Measurements from ENCODE around the gene WDR72.

WDR72 gene

GRCh38 chr15:53658827-53659555, 100.5 kb downstream of the WDR72 start:
- Mint-ChIP-seq H3K4me1 (no peaks in the 10 kb centered on the region), H3K27me3 (peaks cover 1% of the 10 kb centered on the region), H3K36me3 (no peaks in the 10 kb centered on the region), H3K9me3 (no peaks in the 10 kb centered on the region), H3K4me3 (no peak overlapping the region), H3K27ac (no peak overlapping the region)

DNA sequence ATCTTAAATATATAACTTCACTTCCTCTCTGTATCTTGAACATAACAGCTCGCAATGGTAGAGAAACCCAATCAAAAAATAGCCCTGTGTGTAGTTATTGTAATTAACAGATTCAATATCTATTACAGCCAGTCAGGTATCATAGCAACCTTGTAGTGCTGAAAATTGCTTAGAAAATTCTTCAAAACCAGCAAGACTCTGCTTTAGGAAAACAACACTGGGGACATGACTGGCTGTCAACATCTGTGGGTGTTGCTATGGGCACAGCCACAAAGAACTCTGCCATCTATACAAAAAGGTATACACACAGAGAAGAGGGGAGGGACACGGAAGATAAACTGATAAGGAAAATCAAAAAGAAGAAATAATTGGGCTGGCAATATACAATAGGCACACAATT, 101.2 kb downstream of the WDR72 start:
- Mint-ChIP-seq H3K36me3 (no peaks in the 10 kb centered on the region), H3K27me3 (peaks cover 1% of the 10 kb centered on the region), H3K9me3 (no peaks in the 10 kb centered on the region)

DNA sequence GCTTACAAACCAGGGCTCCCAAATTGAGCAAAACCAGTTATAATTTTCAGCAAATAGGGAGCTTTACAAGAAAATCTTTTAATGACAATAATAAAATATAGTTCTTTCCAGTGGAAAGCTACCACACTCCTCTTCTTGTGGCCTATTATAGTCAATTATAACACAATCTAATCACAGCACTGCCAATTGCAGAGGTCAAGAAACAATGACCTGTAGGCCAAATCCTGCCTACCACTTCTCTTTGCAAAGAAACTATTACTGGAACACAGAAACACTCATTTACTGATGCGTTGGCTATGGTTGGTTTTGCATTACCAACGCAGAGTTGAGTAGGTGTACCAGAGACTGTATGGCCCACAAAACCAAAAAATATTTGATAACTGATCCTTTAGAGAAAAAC, 110.5 kb downstream of the WDR72 start:
- no peaks in the 10 kb centered on the region for H3K9me3 Mint-ChIP-seq
- H3K27ac Mint-ChIP-seq, result no peak overlapping the region
- H3K4me1 Mint-ChIP-seq, result no peaks in the 10 kb centered on the region
- no peaks in the 10 kb centered on the region for H3K36me3 Mint-ChIP-seq
- peaks cover 9% of the 10 kb centered on the region for H3K27me3 Mint-ChIP-seq
- no peak overlapping the region for H3K4me3 Mint-ChIP-seq

More for the DNA sequence above, 101.2 kb downstream of the WDR72 start:
- Mint-ChIP-seq H3K27ac (no peak overlapping the region), H3K4me3 (no peak overlapping the region), H3K4me1 (no peaks in the 10 kb centered on the region)

DNA sequence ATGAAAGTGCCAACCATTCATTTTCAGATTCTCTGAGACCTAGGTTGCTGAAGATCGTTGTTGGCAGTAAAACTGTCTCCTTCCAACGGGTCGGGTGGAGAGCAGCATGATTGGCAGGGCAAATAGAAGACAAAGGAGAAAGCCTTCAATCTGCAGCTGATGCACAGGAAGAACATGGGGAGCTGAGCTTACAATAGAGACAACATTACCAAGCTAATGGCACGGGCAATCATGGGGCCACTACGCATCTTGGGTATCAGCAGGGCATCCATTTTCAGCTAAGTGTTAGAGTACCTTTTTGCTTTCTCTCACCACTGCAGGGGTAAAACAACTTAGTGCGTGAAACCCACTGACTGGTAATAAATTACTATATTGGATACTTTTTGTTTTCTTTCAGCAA, 114.8 kb downstream of the WDR72 start:
- no peaks in the 10 kb centered on the region for H3K36me3 Mint-ChIP-seq
- H3K9me3 Mint-ChIP-seq, result no peaks in the 10 kb centered on the region
- peaks cover 7% of the 10 kb centered on the region for H3K27me3 Mint-ChIP-seq
- no peak overlapping the region for H3K27ac Mint-ChIP-seq
- H3K4me1 Mint-ChIP-seq, result no peaks in the 10 kb centered on the region
- H3K4me3 Mint-ChIP-seq, result no peak overlapping the region

- no peak overlapping the region for H3K27ac Mint-ChIP-seq
- H3K27me3 Mint-ChIP-seq, result peaks cover 2% of the 10 kb centered on the region
- H3K4me3 Mint-ChIP-seq, result no peak overlapping the region
- H3K9me3 Mint-ChIP-seq, result no peaks in the 10 kb centered on the region
- H3K36me3 Mint-ChIP-seq, result no peaks in the 10 kb centered on the region
- H3K4me1 Mint-ChIP-seq, result no peaks in the 10 kb centered on the region
These were observed 124.9 kb downstream of the WDR72 start for GRCh38 chr15:53634517-53635106.

GRCh38 chr15:53627279-53627678, 132.2 kb downstream of the WDR72 start:
- Mint-ChIP-seq H3K4me1 (no peaks in the 10 kb centered on the region), H3K36me3 (no peaks in the 10 kb centered on the region), H3K9me3 (no peaks in the 10 kb centered on the region), H3K27me3 (no peaks in the 10 kb centered on the region), H3K27ac (no peak overlapping the region), H3K4me3 (no peak overlapping the region)

DNA sequence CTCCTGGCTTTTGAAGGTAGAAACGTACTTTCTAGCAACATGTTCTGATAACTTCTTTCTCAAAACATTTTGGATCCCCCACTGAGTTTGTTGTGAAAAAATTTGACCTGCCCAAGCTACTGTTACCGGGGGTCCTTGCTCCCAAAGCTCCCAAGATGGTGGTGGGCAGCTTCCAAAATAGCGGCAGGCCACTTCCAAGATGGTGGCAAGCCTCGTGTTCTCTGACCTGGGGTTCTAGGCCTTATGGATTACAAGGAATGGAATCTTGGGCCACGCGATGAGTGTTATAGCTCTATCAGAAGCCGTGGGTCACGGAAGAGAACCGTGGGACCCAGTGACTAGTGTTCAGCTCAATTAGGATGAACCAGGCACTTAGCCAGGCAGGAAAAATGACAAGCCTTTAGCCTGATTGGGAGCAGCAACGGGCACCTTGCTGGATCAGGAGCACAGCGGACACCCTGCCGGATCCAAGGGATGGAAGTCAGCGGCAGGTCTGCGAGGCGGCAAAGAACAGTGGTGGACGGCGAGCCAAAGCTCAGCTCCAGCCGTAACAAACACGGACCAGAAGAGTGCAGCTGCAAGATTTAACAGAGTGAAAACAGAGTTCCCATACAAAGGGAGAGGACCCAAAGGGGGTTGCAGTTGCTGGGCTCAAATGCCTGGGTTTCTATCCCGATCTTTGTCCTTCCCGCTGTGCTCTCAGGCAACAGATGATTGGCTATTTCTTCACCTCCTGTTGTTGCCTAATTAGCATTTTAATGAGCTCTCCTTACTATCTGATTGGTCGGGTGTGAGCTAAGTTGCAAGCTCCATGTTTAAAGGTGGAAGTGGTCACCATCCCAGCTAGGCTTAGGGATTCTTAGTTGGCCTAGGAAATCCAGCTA, 133.3 kb downstream of the WDR72 start:
- H3K9me3 Mint-ChIP-seq, result peaks cover 11% of the 10 kb centered on the region
- no peak overlapping the region for H3K4me3 Mint-ChIP-seq
- no peak overlapping the region for H3K27ac Mint-ChIP-seq
- H3K4me1 Mint-ChIP-seq, result no peaks in the 10 kb centered on the region
- no peaks in the 10 kb centered on the region for H3K36me3 Mint-ChIP-seq
- H3K27me3 Mint-ChIP-seq, result peaks cover 1% of the 10 kb centered on the region

DNA sequence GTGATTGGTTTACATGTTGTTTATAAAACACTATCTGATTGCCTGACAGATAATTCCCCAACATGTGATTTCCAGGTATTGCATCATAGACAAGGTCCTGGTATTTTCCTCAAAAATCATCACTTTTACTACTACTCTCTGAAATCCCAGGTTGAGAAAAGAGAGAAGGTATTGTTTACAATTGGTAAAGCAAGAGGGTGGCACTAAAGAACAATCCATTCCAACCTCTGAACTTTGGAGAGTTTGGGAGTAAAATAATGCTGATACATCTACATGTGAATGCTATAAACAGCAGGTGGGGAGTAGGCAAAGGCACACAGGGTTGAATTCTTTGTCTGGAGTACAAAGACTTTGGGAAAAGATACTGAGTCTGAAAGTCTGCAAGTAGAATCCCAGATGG, 134.2 kb downstream of the WDR72 start:
- Mint-ChIP-seq H3K9me3 (peaks cover 12% of the 10 kb centered on the region), H3K4me1 (no peaks in the 10 kb centered on the region), H3K36me3 (no peaks in the 10 kb centered on the region), H3K27me3 (peaks cover 1% of the 10 kb centered on the region), H3K4me3 (no peak overlapping the region), H3K27ac (no peak overlapping the region)

GRCh38 chr15:53618461-53618860, 141.0 kb downstream of the WDR72 start:
- Mint-ChIP-seq H3K27me3 (peaks cover 1% of the 10 kb centered on the region), H3K9me3 (peaks cover 12% of the 10 kb centered on the region), H3K27ac (no peak overlapping the region), H3K4me1 (no peaks in the 10 kb centered on the region), H3K36me3 (no peaks in the 10 kb centered on the region), H3K4me3 (no peak overlapping the region)

DNA sequence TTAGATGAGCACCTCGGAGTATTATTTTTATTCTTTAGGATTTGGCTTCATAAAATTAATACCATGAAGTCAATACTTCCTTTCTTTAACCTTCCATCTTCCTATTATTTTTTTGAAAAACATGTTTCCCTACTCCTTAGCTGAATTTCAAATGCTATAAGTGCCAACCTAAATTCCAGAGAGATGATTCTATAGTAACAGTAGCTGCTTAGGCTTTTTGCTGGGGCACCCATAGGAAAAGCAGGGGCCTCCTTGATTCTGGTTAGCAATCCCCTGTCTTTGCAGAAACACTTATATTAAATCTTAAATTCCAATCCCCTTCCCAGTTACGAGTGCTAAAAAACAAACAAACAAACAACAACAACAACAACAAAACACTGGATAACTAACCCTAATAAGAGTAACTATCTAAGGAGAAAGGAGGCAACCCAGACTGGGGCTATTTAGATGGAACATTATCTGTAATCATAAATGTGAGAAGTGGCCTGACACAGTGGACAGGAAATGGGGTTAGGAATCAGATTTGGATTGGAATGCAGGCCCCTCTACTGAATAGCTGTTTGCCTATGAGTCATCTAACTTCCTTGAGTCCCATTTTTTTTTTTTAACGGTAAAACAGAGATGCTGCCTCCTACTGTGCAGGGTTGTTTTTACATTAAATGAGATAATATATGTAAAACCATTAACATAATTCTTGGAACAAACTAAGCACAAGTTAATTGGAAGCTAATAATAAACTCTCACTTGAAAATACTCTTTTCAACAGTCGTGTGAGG, 148.1 kb downstream of the WDR72 start:
- no peak overlapping the region for H3K27ac Mint-ChIP-seq
- H3K4me1 Mint-ChIP-seq, result no peaks in the 10 kb centered on the region
- no peak overlapping the region for H3K4me3 Mint-ChIP-seq
- no peaks in the 10 kb centered on the region for H3K9me3 Mint-ChIP-seq
- no peaks in the 10 kb centered on the region for H3K27me3 Mint-ChIP-seq
- no peaks in the 10 kb centered on the region for H3K36me3 Mint-ChIP-seq

- no peaks in the 10 kb centered on the region for H3K4me1 Mint-ChIP-seq
- no peaks in the 10 kb centered on the region for H3K36me3 Mint-ChIP-seq
- H3K9me3 Mint-ChIP-seq, result no peaks in the 10 kb centered on the region
- H3K27me3 Mint-ChIP-seq, result no peaks in the 10 kb centered on the region
- H3K27ac Mint-ChIP-seq, result no peak overlapping the region
- no peak overlapping the region for H3K4me3 Mint-ChIP-seq
These were observed 168.4 kb downstream of the WDR72 start for GRCh38 chr15:53591041-53591440.

GRCh38 chr15:53590380-53590779, 169.1 kb downstream of the WDR72 start:
- no peak overlapping the region for H3K4me3 Mint-ChIP-seq
- H3K27me3 Mint-ChIP-seq, result no peaks in the 10 kb centered on the region
- H3K27ac Mint-ChIP-seq, result no peak overlapping the region
- H3K4me1 Mint-ChIP-seq, result no peaks in the 10 kb centered on the region
- no peaks in the 10 kb centered on the region for H3K36me3 Mint-ChIP-seq
- H3K9me3 Mint-ChIP-seq, result no peaks in the 10 kb centered on the region

GRCh38 chr15:53589520-53590057, 169.9 kb downstream of the WDR72 start:
- Mint-ChIP-seq H3K27ac (no peak overlapping the region), H3K4me3 (no peak overlapping the region), H3K27me3 (no peaks in the 10 kb centered on the region), H3K36me3 (no peaks in the 10 kb centered on the region), H3K4me1 (no peaks in the 10 kb centered on the region), H3K9me3 (no peaks in the 10 kb centered on the region)

- Mint-ChIP-seq H3K4me3 (no peak overlapping the region), H3K36me3 (no peaks in the 10 kb centered on the region), H3K27me3 (no peaks in the 10 kb centered on the region), H3K27ac (no peak overlapping the region), H3K9me3 (no peaks in the 10 kb centered on the region), H3K4me1 (no peaks in the 10 kb centered on the region)
These were observed 170.7 kb downstream of the WDR72 start for GRCh38 chr15:53588773-53589172.

GRCh38 chr15:53586799-53587198, 172.7 kb downstream of the WDR72 start:
- no peak overlapping the region for H3K4me3 Mint-ChIP-seq
- H3K27ac Mint-ChIP-seq, result no peak overlapping the region
- H3K9me3 Mint-ChIP-seq, result no peaks in the 10 kb centered on the region
- H3K36me3 Mint-ChIP-seq, result no peaks in the 10 kb centered on the region
- no peaks in the 10 kb centered on the region for H3K4me1 Mint-ChIP-seq
- H3K27me3 Mint-ChIP-seq, result no peaks in the 10 kb centered on the region
